ENCODE data around the gene TECPR1. TPM values are rescaled to one million over a fixed set of nuclear protein-coding genes. Genes with fewer than 3 reads are reported as not detected.

TECPR1 gene
- total and polyA plus RNA-seq, 2 donors (not counting 1 experiment from before 2014, with no cell fraction given) = 3.7 to 39.0 TPM

GRCh38 chr7:98223898-98224700 is 27.9 kb downstream of the TECPR1 start:
- TF ChIP-seq EZH2 (IDR thresholded peaks at IDR 0.05; ENCODE audit: low read length, missing control alignments) (no peak), CTCF (conservative IDR thresholded peaks at IDR 0.05 in 1 of 2, IDR thresholded peaks at IDR 0.05 in 1 of 2; ENCODE audit: low read depth in 1 of 2, low read length in 2 of 2) (no peak)
- H3K4me2 ChIP-seq (ENCODE audit: extremely low read depth, insufficient read depth, low read length) = no peak overlapping the region
- peaks cover 4% of the 10 kb centered on the region for H3K36me3 ChIP-seq (ENCODE audit: control insufficient read depth, insufficient read depth, low read length)
- no peak overlapping the region for H3K9ac ChIP-seq (ENCODE audit: insufficient read depth, low read length)
- DNase-seq (ENCODE audit: low read depth in 2 of 2) = no peak
- no peaks in the 10 kb centered on the region for H3K79me2 ChIP-seq (ENCODE audit: control insufficient read depth, insufficient read depth, low read length)
- no peak overlapping the region for H3K27ac ChIP-seq (ENCODE audit: insufficient read depth, low read length)
- H3K27me3 ChIP-seq (ENCODE audit: control insufficient read depth, insufficient read depth, low read length) = no peaks in the 10 kb centered on the region
- H4K20me1 ChIP-seq (ENCODE audit: control insufficient read depth, extremely low read depth, insufficient read depth, low read length) = no peaks in the 10 kb centered on the region
- H2AFZ ChIP-seq (ENCODE audit: low read length) = no peak overlapping the region
- no peaks in the 10 kb centered on the region for H3K4me1 ChIP-seq (ENCODE audit: control insufficient read depth, extremely low read depth, insufficient read depth, low read length)
- no peak overlapping the region for H3K4me3 ChIP-seq (replicated peaks in 1 of 4; ENCODE audit: control extremely low read depth in 1 of 4, insufficient read depth in 1 of 4, low read depth in 3 of 4, low read length in 4 of 4)
- no peaks in the 10 kb centered on the region for H3K9me3 ChIP-seq (ENCODE audit: control insufficient read depth, insufficient read depth, low read depth, low read length)

- no peaks in the 10 kb centered on the region for H3K9me3 ChIP-seq (ENCODE audit: control insufficient read depth, insufficient read depth, low read depth, low read length)
- DNase-seq (ENCODE audit: low read depth in 2 of 2) = no peak
- no peak overlapping the region for H3K4me3 ChIP-seq (replicated peaks in 1 of 4; ENCODE audit: control extremely low read depth in 1 of 4, insufficient read depth in 1 of 4, low read depth in 3 of 4, low read length in 4 of 4)
Measured at GRCh38 chr7:98223351-98223897, 28.6 kb downstream of the TECPR1 start.

More at GRCh38 chr7:98223351-98223897, 28.6 kb downstream of the TECPR1 start:
- Histone ChIP-seq H3K27ac (ENCODE audit: insufficient read depth, low read length) (no peak overlapping the region), H3K4me1 (ENCODE audit: control insufficient read depth, extremely low read depth, insufficient read depth, low read length) (no peaks in the 10 kb centered on the region), H3K9ac (ENCODE audit: insufficient read depth, low read length) (no peak overlapping the region), H3K4me2 (ENCODE audit: extremely low read depth, insufficient read depth, low read length) (no peak overlapping the region), H4K20me1 (ENCODE audit: control insufficient read depth, extremely low read depth, insufficient read depth, low read length) (no peaks in the 10 kb centered on the region), H3K36me3 (ENCODE audit: control insufficient read depth, insufficient read depth, low read length) (peaks cover 4% of the 10 kb centered on the region), H3K79me2 (ENCODE audit: control insufficient read depth, insufficient read depth, low read length) (no peaks in the 10 kb centered on the region), H2AFZ (ENCODE audit: low read length) (no peak overlapping the region), H3K27me3 (ENCODE audit: control insufficient read depth, insufficient read depth, low read length) (no peaks in the 10 kb centered on the region)
- TF ChIP-seq EZH2 (IDR thresholded peaks at IDR 0.05; ENCODE audit: low read length, missing control alignments) = no peak
- no peak for TF ChIP-seq CTCF (conservative IDR thresholded peaks at IDR 0.05 in 1 of 2, IDR thresholded peaks at IDR 0.05 in 1 of 2; ENCODE audit: low read depth in 1 of 2, low read length in 2 of 2)
